NOMO-1 treated with DMSO at 0.1 percent for 48 hours (cell line): ENCODE results near the gene SLC9C1.

Experiments
- DNase-seq: peaks from one replicate; lab custom pipeline; 2025; ENCODE audit not compliant: unreplicated experiment; lab: John Stamatoyannopoulos, UW

Gene SLC9C1

DNA sequence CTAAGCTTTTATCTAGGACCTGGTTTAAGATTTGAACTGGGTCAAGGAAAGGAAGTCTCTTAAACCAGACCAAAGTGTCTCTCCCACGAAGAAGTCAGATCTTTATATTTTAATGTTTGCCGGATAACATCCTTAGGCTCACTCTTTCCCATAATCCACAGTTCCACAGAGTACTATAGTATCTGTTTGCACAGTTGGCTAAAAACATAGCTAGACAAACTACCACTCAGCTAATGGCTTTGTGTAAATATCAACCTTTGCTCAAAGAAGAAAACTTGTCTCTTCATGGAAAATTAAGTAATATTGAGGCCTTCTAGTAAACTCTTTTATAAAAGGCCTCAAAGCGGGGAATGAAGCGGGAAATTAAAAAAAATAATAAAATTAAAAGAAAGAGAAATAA is 13.5 kb upstream of the SLC9C1 start:
- DNase-seq, result no peak

DNA sequence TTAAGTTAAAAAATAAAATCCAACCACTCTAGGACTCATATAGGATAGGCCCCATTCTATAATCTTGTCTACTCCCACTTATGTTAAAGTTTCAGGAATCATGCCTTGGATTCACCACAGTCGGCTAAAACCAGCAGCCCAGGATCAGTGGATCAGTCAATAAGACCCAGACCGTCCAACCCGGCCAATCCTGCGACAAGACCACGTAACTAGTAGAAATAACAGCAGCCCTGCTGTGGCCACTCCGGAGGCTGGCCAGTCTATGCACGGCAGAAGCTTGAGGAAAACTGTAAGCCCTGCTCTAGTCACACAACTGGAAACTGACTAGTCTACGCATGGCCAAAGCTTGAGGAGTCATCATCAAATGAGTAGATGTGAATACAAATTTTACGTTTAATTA is 12.8 kb upstream of the SLC9C1 start:
- no peak for DNase-seq

DNA sequence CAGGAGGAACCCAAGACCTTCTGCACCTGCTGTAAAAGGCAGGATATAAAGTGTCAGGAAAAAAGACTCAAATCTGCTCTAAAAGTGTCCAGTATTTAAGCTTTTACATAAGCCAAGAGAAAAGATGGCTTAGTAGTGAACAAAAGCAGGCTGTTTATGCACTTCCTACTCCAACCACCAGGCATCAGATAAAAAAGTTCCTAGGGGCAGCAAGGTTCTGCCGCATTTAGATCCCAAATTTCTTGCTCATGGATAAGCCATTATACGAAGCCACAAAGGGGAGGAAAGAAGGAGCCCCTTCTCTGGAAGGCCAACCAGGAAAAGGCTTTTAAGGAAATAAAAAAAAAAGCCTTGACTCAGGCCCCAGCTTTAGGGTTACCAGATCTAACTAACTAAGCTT is 10.6 kb upstream of the SLC9C1 start:
- no peak for DNase-seq

DNA sequence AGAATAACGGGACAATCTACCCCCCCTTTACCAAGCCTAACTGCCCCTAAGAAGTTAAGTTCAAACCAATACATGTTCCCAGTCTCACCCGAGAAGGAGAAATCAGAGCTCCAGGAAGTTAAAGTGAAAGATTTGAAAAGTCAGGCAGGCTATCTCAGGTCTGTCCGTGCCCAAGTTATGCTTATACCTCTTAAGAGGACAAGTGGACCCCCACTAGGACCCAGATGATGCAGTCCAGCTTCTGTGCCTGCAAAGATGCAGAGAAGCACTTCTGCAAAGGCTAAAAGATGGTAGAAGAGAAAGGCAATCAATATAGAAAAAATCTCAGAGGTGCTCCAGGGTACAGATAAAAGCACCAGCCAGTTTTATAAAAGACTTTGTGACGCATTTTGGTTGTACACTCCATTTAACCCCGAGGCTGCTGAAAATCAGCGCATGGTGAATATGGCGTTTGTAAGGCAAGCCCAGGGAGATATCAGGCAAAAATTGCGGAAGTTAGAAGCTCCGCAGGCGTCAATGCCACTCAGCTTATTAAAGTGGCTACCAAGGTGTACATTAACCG is 9.8 kb upstream of the SLC9C1 start:
- no peak for DNase-seq

DNA sequence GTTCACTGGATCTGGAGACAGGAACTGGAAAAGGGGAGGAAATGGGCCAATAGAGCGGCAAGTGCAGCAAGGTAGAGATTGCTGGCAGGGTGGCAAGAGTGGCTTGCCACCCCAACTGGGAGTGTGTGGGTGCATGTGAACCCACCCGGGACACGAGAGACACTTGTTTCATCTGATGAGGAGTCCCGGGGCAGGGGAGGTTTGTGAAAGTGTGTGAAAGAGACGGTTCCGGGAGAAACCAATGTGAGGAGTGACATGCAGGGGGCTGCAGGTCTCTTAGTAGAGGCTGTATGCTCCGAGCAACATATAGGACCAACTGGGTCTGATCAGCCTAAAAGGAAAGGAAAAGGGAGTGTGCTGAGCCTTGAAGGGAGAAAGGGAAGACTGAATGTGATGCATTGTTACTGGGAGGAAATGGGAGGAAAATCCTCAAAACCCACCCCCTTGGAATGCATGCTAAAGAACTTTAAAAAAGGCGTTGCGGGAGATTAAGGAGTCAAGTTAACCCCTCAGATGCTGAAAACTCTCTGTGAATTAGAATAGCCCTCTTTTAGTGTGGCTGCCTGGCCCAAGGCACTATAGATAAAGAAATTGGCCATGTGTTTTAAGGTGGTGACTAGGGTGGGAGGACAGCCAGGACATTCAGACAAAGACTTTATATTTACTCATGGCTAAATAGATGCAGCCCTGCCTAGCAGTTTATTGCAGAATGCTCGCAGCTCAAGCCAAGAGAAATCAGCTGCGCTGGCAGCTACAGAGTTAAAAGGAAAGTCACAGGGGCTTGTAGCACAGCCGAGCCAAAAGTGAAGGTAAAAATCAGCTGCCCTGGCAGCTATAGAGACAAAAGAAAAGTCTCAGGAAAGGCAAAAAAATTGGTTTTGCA is 9.1 kb upstream of the SLC9C1 start:
- DNase-seq, result no peak

DNA sequence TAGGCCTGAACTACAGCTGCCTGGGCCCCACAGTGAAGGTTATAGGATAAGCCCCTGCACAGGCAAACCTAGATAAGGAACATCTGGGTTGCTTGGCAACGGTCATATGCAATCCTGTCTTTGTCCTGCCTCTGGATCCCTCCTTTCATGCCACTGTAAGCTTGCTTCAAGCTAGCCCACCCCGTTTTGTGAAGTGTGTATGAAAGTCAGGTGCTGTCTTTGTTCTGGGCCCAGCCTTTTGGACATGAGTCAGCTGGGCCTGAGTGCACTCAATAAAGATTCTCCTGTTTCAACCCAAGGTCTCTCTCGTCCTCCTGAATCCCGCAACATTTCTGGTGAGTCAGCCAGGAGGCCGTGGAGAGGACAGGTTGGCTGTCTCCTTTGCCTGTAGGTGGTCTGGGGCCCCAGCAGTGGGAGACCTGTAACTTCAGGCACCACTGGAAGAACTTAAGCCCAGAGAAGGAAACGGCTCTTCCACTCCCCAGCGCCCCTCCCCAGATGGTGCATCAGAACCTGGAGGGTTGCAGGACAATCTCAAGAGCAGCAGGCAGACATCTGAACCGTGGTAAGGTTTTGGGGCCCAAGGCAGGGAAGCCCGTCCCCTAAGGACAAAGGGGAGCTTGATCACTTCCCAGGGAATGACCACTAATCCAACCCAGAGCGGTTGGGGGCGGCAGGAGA is 8.3 kb upstream of the SLC9C1 start:
- no peak for DNase-seq

DNA sequence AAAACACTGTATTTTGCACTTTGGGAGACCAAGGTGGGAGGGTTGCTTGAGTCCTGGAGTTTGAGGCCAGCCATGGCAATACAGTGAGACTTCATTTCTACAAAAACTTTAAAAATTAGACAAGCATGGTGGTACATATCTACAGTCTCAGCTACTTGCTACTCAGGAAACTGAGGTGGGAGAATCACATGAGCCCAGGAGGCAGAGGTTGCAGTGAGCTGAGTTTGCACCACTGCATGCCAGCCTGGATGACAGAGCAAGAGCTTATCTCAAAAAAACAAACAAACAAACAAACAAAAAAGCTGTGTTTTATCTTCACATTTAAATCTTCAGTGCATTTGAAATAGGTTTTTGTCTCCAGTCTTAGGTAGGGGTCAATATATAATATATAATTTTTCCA is 4.8 kb upstream of the SLC9C1 start:
- DNase-seq, result no peak

DNA sequence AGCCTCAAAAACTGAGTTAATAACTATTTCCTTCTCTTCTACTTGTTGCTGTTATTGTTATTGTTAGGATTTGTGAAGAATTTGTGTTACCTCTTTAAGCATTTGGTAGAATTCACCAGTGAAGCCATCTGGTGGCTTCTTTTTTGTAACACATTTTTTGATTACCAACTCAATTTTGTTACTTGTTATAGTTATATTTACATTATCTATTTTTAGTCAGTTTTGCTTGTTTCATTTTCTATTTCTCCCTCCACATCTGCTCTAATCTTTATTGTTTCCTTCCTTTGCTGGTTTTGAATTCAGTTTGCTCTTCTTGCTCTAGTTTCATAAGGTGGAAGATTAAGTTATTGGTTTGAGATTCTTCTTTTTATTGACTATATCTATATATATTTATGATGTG is 3.7 kb upstream of the SLC9C1 start:
- DNase-seq, result peak; percentile 44

DNA sequence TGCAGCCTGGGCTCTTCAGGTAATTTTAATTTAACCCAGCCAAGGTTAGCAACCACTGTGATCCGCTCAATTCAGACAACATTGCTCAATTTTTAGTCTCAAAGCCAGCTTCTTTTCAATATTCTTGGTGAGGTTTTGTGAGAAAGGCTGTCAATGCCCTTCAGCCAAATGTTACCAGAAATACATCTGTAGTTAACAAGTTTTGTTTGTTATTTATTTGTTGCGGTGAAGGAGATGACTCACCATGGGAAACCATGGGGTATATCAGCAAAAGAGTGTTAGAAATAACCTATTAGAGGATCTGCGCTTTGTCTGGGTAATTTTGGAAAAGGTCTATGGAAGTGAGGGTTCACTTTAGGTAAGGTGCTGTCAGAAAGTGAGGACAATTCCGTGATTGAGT is 5.0 kb downstream of the SLC9C1 start:
- DNase-seq, result no peak

DNA sequence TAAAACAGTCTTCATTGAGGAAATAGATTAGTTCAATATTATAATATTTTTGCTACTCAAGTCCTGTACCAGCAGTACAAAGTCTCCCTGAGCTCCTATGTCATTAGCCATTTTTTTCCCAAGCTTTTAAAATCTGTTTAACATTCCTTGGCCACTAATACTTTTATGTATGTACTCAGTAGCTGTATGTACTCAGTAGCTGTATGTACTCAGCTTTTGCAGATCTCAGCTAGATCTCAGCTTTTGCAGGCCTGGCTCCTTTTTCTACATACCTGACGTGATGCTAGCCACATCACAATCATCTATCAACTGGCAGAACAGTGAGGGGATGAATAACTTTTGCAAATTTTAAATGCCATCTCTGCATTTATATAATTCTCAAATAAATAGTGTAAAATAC is 13.8 kb downstream of the SLC9C1 start:
- DNase-seq, result no peak

DNA sequence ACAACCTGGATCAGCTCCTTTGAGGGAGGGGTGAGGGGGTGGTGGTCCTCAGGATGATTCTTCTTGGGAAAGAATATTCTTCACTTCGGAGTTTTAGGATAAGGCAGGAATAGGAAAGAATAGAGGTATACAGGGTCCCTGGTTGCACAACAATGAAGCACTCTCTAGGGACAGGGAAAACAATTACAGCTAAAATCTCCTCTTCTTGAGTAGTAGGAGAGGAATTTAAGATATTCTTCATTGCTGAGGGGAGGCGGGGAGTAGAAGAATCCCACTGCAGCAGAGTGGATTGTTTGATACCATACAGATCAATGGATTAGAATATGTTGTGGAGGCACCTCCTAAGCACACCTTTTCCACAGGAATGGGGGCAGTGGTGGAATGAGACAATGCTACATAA is 20.5 kb downstream of the SLC9C1 start:
- no peak for DNase-seq

DNA sequence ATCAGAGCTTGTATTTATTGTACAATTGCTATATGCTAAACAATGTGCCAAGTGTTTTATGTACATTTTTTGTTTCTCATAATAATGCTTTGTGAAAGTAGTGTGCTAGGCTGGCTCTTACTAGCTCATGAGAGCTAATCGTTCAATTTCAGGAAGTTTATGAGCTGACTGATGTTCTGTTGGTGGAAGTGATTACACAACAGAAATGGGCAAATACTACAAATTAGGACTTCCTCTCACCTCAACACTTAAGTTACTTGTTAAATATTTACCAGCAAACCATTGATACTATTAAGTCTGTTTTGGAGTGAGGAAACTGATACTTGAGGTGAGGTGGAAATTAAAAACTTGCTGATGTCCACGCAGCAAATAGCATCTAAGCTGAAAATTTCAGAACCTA is 32.3 kb downstream of the SLC9C1 start:
- DNase-seq, result peak; percentile 88

DNA sequence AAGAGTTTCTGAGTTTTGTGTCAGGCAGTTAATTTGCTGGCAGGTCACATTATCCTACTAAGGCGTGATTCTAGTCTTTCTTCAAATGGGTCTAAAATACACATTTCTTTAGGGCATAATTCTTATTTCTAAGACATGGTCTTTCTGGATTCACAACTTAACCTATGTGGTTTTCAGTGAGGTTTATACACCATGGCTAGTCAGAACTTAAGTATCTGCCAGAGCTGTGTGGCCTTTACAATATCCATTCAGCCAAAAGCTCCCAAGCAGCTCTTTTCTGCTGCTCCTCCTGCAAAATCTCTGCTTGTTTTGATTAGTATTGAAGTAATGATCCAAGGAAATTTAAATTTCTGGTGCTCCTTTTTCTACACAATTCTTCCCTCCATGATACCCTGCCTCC is 33.5 kb downstream of the SLC9C1 start:
- DNase-seq, result no peak

DNA sequence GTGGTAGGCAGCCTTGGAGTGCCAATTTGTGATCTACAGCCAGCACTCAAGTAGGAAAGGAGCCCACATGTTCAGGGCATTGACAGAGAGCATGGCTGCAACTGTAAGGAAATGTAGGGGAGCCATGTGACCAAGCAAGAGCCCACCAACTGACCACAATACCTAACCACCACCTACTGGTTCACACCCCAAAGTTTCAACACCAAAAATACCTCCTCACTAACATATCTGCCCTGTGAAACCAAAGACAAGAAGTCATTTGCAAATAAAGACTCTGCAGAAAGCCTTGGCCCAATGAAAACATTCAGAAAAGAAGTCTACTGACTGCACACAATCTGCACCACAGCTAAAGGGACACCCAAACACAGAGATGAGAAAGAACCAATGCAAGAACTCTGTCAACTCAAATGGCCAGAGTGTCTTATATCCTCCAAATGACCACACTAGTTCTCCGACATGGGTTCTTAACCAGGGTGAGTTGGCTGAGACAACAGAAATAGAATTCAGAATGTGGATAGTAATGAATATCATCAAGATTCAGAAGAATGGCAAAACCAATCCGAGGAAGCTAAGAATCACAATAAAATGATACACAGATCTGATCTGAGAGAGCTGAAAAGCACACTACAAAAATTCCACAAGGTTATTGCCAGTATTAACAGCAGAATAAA is 40.6 kb downstream of the SLC9C1 start:
- DNase-seq, result no peak

DNA sequence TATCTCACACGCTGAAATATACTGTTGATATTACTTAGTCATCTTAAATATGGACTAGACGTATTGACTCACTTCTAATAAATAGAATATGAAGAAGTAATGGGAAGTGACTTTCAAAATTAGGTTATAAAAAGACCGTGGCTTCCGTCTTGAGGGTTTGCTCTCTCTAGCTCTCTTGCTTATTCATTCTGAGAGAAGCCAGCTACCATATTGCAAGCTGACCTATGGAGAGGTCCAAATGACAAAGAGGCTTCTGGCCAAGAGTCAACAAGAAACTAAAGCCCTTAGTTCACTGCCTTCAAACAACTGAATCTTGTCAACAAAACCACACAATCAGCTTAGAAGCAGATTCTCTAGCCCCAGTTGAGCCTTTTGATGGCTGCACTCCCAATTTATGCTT is 46.1 kb downstream of the SLC9C1 start:
- peak; percentile 34 for DNase-seq

DNA sequence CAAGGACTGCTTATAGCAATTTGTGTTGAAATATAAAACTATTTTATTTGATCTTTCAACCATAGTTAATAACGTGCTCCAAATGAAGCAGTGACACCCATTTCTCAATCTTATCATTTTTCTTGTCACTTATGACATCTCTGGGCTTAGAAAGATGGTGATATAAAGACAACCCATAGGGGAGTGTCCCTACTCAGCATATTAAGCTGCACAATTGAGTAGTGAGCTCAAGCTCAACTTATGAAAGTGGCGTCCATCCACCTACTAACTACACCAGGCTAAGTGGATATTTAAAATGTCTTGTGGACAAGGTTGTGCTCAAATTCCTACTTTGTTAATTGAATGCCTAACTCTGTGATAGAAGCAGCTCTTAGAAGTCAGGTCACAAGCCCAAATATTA is 46.7 kb downstream of the SLC9C1 start:
- DNase-seq, result peak; percentile 56

DNA sequence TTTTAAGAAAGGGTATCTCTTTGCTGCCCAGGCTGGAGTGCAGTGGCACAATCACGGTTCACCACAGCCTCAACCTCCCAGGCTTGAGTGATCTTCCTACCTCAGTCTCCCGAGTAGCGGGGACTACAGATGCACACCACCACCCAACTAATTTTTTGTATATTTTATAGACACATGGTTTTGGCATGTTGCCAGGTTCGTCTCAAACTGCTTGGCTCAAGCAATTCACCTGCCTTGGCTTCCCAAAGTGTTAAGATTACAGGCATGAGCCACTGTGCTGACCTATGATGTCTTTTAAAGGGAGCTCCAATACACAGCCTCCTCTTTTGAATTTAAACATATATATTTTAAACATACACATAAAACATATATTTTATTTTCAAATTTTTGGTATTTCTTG is 60.9 kb downstream of the SLC9C1 start:
- no peak for DNase-seq

DNA sequence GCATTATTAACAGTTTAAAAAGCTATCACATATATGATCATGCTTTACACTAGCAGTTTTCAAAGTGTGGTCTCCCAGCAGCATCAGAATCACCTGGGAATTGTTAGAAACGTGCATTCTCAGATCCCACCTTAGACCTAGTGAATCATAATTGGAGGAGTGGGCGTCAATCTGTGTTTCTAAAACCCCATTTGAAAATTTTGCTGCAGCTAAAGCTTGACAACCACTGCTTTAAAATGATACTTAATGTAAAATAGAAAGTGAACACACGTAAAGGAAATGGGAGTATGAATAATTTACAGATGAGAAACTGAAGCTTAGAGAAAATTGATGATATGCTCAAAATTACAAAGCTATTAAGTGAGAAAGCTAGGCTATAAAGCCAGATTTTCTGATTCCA is 62.3 kb downstream of the SLC9C1 start:
- no peak for DNase-seq

DNA sequence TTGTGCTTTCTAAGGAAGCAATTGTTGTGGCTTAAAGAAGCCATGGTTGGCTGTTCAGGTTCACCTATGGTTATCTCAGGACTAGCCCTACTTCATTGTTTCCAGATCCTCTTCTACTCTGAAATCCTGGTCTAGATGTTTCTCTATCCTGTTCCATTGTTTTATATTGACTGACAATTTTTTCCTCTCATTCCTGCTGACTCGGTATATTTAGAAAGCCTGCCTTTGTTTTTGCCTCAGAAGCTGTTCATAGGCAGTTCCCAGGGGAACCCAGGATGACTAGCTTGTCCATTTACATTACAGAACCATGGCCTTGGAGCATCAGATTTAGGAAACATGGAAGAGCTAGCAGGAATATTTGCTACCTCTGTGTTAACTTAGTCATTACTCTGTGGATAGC is 64.0 kb downstream of the SLC9C1 start:
- DNase-seq, result no peak

DNA sequence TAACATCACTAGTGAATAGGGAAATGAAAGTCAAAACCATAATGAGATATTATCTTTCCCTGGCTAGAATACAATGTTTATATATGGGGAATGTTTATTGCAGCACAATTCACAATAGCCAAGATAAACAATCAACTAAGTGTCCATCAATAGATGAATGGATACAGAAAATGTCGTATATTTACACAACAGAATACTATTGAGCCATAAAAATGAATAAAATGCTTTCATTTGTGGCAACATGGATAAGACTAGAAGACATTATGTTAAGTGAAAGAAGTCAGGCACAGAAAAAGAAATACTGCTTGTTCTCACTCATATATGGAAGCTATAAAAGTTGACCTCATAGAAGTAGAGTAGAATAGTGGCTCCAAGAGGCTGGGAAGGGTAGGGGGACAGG is 65.2 kb downstream of the SLC9C1 start:
- DNase-seq, result peak; percentile 2

DNA sequence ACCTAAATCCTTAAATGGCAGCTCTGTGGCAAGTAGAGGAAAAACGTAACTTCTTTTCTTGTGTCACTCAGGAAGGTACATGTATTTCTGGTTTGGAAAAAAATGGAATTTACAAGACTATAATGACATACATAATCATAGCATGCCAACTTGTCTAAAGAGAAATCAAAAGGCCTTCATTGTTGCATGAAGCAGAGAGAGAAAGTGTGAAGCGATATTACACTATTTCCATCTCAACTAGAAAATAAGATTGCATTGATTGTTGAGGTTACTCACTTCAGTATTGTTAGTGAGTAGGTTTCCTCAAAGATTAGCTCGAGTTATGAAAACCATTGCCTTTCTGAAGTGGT is 93.7 kb downstream of the SLC9C1 start:
- DNase-seq, result no peak
